Epithelial cell of proximal tubule (primary cell): ENCODE measurements around the gene ZNF189. TPM values are rescaled to one million over a fixed set of nuclear protein-coding genes. Genes with fewer than 3 reads are reported as not detected.

ENCODE experiments used
- DNase-seq: peaks from one replicate; pipeline ENCODE4 v3.0.0-alpha.2; 2011; ENCODE audit warnings: low read depth
- H3K4me3 ChIP-seq: 2 replicates; pipeline ENCODE4 v1.5.1; 2011; ENCODE audit warnings: low read depth, mild to moderate bottlenecking, low read length
- total RNA-seq: library from RNA; depleted of rRNA; stranded (reverse); fragments of >200 nt; gene quantifications from 2 replicates; pipeline ENCODE4 v1.2.3, GENCODE V29; 2015
- TF ChIP-seq, protein P1 (sequence below): conservative IDR thresholded peaks from 2 replicates; pipeline ENCODE4 v1.5.1; 2012; ENCODE audit warnings: low read depth, mild to moderate bottlenecking, low read length

The ZNF189 gene
- total RNA-seq, 1 donor from 2014 or later = 8.2 TPM

DNA sequence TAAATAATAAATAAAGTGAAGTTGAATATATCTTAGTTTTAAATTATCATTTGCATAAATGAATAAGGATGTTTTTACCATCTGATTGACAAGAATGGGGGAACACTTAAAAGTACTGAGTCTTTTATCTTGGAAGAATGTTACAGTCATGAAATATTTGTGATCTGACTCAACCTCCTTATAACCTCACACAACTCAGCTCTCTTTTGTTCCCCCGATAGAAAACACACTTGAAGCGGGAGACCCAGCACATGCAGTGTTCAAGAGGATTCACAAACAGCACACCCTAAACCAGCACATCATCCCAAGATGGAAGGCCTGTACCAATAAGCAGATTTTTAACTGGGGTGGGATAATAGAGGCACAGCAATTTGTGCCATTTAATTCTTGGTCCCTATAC is 29.4 kb upstream of the ZNF189 start:
- no peak overlapping the region for H3K4me3 ChIP-seq
- TF ChIP-seq, protein P1, sequence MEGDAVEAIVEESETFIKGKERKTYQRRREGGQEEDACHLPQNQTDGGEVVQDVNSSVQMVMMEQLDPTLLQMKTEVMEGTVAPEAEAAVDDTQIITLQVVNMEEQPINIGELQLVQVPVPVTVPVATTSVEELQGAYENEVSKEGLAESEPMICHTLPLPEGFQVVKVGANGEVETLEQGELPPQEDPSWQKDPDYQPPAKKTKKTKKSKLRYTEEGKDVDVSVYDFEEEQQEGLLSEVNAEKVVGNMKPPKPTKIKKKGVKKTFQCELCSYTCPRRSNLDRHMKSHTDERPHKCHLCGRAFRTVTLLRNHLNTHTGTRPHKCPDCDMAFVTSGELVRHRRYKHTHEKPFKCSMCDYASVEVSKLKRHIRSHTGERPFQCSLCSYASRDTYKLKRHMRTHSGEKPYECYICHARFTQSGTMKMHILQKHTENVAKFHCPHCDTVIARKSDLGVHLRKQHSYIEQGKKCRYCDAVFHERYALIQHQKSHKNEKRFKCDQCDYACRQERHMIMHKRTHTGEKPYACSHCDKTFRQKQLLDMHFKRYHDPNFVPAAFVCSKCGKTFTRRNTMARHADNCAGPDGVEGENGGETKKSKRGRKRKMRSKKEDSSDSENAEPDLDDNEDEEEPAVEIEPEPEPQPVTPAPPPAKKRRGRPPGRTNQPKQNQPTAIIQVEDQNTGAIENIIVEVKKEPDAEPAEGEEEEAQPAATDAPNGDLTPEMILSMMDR = no peak
- DNase-seq = no peak

DNA sequence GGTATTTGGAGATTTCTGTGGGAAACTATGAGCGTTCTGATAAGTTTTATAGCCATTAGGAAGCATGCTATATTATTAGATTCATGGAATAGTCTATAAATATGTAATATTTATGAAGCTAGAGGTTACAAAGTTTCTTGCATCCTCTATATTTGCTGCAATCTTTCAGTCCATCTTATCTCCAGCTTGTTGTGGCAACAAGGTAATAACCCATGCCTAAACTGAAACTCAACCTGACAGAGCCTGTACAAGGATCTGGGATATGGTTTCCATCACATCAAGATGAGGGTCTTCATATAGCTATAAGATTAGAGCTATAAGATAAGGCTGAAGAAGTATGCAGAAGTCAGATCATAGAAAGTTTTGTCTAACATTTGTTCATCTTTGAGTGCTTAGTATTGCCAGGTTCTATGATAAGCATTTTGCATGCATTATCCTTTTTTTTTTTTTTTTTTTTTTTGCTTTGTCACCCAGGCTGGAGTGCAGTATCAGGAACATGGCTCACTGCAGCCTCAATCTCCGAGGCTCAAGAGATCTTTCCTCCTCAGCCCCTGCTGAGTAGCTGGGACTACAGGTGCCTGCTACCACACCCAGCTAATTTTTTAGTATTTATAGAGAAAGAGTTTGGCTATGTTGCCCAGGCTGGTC is 28.6 kb upstream of the ZNF189 start:
- H3K4me3 ChIP-seq = no peak overlapping the region
- TF ChIP-seq, protein P1 = no peak
- DNase-seq = no peak

DNA sequence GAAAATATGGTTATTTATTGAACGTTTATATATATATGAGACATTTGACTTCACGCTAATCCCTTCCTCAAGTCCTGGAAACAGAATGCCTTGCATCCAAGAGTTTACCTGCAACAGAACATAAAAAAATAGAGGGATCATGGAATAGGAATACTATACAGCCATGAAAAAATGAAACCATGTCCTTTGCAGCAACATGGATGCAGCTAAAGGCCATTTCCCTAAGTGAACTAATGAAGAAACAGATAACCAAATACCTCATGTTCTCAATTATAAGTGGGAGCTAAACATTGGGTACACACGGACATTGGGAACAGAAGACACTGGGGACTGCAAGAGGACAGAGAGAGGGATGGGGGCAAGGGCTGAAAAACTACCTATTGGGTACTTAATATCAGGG is 26.8 kb upstream of the ZNF189 start:
- DNase-seq = no peak
- no peak overlapping the region for H3K4me3 ChIP-seq
- TF ChIP-seq, protein P1 = no peak

DNA sequence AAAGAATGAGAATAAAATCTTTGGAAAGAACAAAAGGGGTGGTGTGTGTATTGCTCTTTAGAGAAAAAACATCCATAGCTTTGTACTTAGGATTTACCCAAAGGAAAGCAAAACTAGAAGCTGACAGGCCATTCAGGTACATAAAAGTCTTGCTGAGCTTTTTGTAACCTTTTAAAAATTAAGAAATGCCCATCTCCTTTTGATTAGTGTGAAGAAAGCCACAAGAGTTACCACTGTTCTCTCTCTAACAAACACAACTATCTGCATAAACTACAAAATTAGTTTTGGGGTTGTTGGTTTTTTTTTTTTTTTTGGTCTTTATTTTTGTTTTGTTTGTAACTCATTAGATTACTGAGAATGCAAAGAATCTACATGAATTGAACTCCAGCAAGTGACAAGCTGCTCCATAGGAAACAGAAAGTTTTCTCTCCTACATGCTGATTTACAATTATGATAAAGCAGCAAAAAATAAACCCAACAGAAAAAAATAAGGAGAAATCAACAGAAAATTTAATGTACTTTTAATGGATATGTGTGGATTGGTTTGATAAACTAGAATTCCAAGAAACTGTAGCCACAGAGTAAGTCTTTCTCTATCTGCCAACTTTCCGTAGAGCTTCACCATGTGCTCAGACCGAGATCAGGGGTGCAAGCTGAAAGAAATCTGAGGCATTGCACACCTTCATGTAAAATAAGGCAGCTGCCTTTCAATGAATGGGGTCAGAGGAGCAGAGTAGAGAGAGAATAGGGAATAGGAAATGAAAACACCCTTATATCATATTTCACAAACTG is 26.1 kb upstream of the ZNF189 start:
- no peak overlapping the region for H3K4me3 ChIP-seq
- DNase-seq = no peak

DNA sequence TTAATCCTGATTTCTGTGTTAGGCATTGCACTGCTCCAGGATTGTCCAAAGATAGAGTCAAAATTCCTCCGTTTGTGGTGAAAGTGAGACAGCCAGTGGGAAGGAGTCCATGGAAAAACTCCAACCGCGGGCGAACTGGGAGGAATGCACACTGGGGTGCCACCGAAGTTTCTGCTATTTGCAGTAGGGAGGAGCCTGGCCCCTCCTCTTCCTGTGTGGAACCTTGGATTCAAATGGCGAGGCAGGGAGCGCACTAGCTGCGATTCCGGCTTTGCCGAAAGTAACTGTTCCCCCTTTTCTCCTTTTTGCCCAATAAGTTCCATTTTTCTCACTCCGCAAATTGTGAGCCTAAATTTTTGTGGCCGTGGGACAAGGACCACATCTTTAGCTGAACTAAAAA is 23.1 kb upstream of the ZNF189 start:
- no peak overlapping the region for H3K4me3 ChIP-seq
- TF ChIP-seq, protein P1 = no peak
- DNase-seq = no peak

More for the DNA sequence above, 26.1 kb upstream of the ZNF189 start:
- TF ChIP-seq, protein P1 = no peak

DNA sequence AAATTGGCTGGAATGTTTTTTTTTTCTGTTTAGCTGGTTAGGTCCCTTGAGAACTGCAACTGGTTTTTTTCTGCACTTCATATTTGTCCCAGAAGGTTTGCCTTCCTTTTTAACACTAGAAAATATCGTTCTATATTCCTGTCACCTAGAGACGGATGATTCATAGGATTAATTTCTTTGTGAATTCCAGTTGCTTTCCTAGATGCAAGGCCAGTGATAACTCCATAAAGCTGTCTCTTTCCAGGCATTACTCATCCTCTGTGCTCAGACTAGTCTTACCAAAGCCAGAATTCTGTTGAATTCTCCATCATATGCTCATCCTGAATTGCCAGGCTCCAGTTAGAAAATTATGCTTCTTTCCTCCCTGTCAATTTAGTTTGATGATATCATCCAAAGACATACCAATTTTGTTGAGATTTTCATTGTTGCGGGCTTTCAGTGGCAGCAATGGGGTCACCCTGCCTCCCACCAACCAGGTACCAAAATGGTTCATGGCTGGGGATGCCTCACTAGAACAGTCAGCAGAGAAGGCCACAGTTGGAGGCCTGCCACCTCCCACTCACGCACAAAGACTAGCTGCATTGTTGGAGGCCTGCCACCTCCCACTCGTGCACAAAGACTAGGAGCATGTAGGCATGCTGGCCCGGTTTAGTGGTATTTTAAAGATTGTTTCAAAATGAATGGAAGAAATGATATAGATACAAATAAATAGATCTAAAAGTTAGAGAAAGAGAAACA is 22.4 kb upstream of the ZNF189 start:
- TF ChIP-seq, protein P1 = no peak
- DNase-seq = no peak
- no peak overlapping the region for H3K4me3 ChIP-seq
